Measurements from ENCODE around the gene KRTAP12-1. TPM values are rescaled to one million over a fixed set of nuclear protein-coding genes. Genes with fewer than 3 reads are reported as not detected.

Gene KRTAP12-1
- total RNA-seq: not detected

DNA sequence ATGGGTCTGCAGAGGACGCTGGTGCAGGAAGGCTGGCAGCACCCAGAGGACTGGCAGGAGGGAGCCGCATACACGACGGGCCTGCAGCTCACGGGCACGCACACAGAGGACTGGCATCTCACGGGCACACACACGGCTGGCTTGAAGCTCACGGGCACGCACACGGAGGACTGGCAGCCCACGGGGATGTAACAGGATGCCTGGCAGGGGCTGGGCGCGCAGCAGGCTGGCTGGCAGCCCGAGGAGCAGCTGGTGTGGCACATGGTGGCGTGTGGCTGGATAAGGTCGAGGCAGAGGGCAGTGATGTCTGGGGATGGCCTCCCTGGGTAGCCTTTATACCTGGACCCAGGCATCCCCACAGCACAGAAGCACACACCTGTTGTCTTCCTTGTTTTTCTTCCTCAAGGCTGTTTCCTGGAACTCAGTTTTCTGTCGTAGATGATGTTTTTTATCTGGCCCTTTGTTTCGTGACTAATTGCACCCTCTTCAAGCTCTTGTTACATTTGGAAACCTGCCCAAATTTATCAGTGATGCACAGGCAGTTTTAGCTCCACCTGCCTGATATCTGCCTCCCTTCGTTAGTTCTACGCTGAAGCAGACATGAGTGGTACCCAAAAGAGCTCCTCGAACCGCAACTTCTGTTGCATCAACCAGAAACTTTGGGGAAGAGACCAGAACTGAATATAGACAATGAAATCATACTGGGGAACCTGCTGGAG is at the start of gene KRTAP12-1:
TSS of gene KRTAP12-1 (minus strand) at position 303 of the 719 bp plus-strand sequence. CDS start at position 263, 40 bp downstream.
- DNase-seq: no peak
- no peaks in the 10 kb centered on the region for H3K27me3 Mint-ChIP-seq
- H3K9me3 Mint-ChIP-seq: peaks cover 1% of the 10 kb centered on the region
- no peak within 1 kb of the TSS for H3K27ac Mint-ChIP-seq
- H3K36me3 Mint-ChIP-seq: no peaks in the 10 kb centered on the region
- no peak within 1 kb of the TSS for H3K4me3 Mint-ChIP-seq
- peaks cover 6% of the 10 kb centered on the region for H3K4me1 Mint-ChIP-seq

- H3K9me3 Mint-ChIP-seq: no peaks in the 10 kb centered on the region
Measured at GRCh38 chr21:44730951-44731579, 49.1 kb upstream of the KRTAP12-1 start.

DNA sequence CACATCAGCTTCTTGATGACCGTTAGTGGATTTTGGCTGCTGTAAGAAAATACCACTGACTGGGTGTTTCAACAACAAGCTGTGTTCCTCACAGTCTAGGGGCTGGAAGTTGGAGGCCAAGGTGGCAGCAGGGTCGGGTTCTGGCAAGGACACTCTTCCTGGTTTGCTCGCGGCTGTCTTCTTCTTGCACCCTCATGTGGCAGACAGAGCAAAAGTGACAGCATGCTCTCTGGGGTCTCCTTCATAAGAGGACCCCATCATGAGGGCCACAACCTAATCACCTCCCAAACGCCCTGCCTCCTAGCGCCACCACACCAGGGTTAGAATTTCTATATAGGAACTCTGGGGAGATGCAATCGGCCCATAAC is 48.0 kb upstream of the KRTAP12-1 start:
- Mint-ChIP-seq H3K4me3 (no peak overlapping the region), H3K4me1 (no peaks in the 10 kb centered on the region), H3K36me3 (no peaks in the 10 kb centered on the region), H3K27ac (no peak overlapping the region), H3K9me3 (no peaks in the 10 kb centered on the region), H3K27me3 (peaks cover 13% of the 10 kb centered on the region)
- no peak for DNase-seq

More at GRCh38 chr21:44730951-44731579, 49.1 kb upstream of the KRTAP12-1 start:
- no peak for DNase-seq
- no peaks in the 10 kb centered on the region for H3K36me3 Mint-ChIP-seq
- H3K4me1 Mint-ChIP-seq: no peaks in the 10 kb centered on the region
- peaks cover 7% of the 10 kb centered on the region for H3K27me3 Mint-ChIP-seq
- no peak overlapping the region for H3K4me3 Mint-ChIP-seq
- no peak overlapping the region for H3K27ac Mint-ChIP-seq

DNA sequence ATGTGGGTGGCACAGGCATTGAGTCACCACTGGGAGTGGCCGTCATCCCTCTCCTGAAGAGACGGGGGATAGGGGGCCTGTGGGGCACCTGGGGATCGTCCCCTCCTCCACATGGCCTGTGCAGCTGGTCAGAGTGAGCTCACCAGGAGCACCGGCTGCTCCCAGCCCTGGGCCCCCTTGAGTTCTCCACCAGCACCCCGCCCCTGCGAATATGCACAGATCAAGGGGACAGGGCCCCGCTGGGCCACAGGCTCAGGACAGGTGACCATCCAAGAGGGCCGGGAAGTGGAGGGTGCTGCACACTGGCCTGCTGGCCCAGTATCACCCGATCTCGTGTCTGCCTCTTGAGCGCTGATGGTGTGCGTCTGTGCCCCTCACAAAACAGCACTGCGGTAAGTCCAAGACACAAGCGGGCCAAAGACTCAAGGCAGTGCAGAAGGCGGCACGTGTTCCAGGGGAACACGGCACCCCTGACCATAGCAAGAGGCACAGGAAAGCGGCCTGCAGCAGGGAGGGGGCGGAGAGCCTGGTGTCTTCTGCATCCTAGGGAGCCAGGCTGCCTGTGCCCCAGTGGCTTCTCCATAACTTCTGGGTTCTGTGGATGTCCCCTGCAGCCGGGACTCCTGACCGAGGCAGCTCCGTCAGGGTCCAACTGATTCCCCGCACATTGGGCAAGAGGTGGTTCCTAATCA is 47.5 kb upstream of the KRTAP12-1 start:
- no peak for DNase-seq
- no peaks in the 10 kb centered on the region for H3K4me1 Mint-ChIP-seq
- peaks cover 17% of the 10 kb centered on the region for H3K27me3 Mint-ChIP-seq
- H3K27ac Mint-ChIP-seq: no peak overlapping the region
- H3K9me3 Mint-ChIP-seq: no peaks in the 10 kb centered on the region
- no peaks in the 10 kb centered on the region for H3K36me3 Mint-ChIP-seq
- H3K4me3 Mint-ChIP-seq: no peak overlapping the region

DNA sequence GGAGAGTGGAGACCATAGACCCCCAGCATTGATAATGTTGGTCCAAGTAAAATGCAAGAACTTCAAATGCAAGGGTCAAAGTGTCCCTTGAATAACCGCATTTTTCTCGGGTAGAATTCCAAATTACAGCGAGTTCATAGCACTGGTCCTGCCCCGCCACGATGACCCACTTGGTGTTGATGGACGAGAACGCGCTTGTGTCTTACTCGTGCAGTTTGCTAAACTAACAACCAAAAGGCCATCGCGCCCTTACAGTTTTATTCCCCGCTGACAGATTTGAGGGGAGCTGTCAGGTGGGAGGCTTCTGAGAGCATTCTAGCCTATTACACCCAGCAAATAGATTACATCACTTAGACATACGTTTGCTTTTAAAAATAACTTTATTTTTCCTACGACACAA is 46.8 kb upstream of the KRTAP12-1 start:
- H3K9me3 Mint-ChIP-seq: no peaks in the 10 kb centered on the region
- no peak for DNase-seq
- H3K4me3 Mint-ChIP-seq: no peak overlapping the region
- H3K27me3 Mint-ChIP-seq: peaks cover 21% of the 10 kb centered on the region
- no peaks in the 10 kb centered on the region for H3K36me3 Mint-ChIP-seq
- peaks cover 3% of the 10 kb centered on the region for H3K4me1 Mint-ChIP-seq
- H3K27ac Mint-ChIP-seq: no peak overlapping the region

GRCh38 chr21:44727757-44728156 is 45.8 kb upstream of the KRTAP12-1 start:
- Mint-ChIP-seq H3K9me3 (no peaks in the 10 kb centered on the region), H3K4me1 (peaks cover 10% of the 10 kb centered on the region), H3K27ac (no peak overlapping the region), H3K4me3 (no peak overlapping the region), H3K27me3 (peaks cover 28% of the 10 kb centered on the region), H3K36me3 (no peaks in the 10 kb centered on the region)
- no peak for DNase-seq

- Mint-ChIP-seq H3K9me3 (no peaks in the 10 kb centered on the region), H3K27me3 (peaks cover 31% of the 10 kb centered on the region), H3K36me3 (no peaks in the 10 kb centered on the region), H3K4me1 (peaks cover 10% of the 10 kb centered on the region), H3K4me3 (no peak overlapping the region), H3K27ac (no peak overlapping the region)
- DNase-seq: no peak
Measured at GRCh38 chr21:44727321-44727720, 45.4 kb upstream of the KRTAP12-1 start.

DNA sequence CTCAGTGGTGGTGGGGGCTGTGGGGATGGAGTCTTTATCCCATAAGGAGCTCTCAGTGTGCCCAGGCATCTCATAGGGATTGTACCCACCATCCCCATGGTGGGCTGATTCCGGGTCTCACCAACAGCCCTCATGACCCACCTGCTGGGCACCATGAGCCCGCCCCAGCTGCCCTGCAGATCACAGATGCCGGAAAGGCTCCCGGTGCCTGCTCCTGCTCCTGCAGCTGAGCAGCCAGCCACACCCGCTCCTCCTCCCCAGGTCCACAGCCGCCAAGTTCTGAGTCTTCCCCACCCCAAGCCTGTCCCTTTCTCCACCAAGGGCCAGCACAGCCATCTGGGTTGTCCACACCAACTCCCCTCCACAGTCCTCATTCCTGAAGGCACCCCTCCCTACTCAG is 44.9 kb upstream of the KRTAP12-1 start:
- no peaks in the 10 kb centered on the region for H3K9me3 Mint-ChIP-seq
- peaks cover 31% of the 10 kb centered on the region for H3K27me3 Mint-ChIP-seq
- DNase-seq: no peak
- H3K4me1 Mint-ChIP-seq: peaks cover 10% of the 10 kb centered on the region
- H3K27ac Mint-ChIP-seq: no peak overlapping the region
- H3K4me3 Mint-ChIP-seq: no peak overlapping the region
- H3K36me3 Mint-ChIP-seq: no peaks in the 10 kb centered on the region

GRCh38 chr21:44724926-44725325 is 43.0 kb upstream of the KRTAP12-1 start:
- no peaks in the 10 kb centered on the region for H3K9me3 Mint-ChIP-seq
- H3K36me3 Mint-ChIP-seq: no peaks in the 10 kb centered on the region
- DNase-seq: no peak
- no peak overlapping the region for H3K4me3 Mint-ChIP-seq
- H3K27ac Mint-ChIP-seq: no peak overlapping the region
- peaks cover 10% of the 10 kb centered on the region for H3K4me1 Mint-ChIP-seq
- H3K27me3 Mint-ChIP-seq: peaks cover 36% of the 10 kb centered on the region

GRCh38 chr21:44724196-44724595 is 42.2 kb upstream of the KRTAP12-1 start:
- H3K27ac Mint-ChIP-seq: no peak overlapping the region
- DNase-seq: no peak
- H3K27me3 Mint-ChIP-seq: peaks cover 36% of the 10 kb centered on the region
- no peaks in the 10 kb centered on the region for H3K9me3 Mint-ChIP-seq
- no peaks in the 10 kb centered on the region for H3K36me3 Mint-ChIP-seq
- H3K4me3 Mint-ChIP-seq: no peak overlapping the region
- peaks cover 10% of the 10 kb centered on the region for H3K4me1 Mint-ChIP-seq

- DNase-seq: peak; percentile 33
- peaks cover 36% of the 10 kb centered on the region for H3K27me3 Mint-ChIP-seq
- H3K36me3 Mint-ChIP-seq: no peaks in the 10 kb centered on the region
- H3K4me1 Mint-ChIP-seq: peaks cover 10% of the 10 kb centered on the region
- H3K27ac Mint-ChIP-seq: no peak overlapping the region
- peak overlapping the region; percentile 48 for H3K4me3 Mint-ChIP-seq
- H3K9me3 Mint-ChIP-seq: no peaks in the 10 kb centered on the region
Measured at GRCh38 chr21:44723177-44724131, 41.5 kb upstream of the KRTAP12-1 start.

GRCh38 chr21:44722731-44723130 is 40.8 kb upstream of the KRTAP12-1 start:
- Mint-ChIP-seq H3K36me3 (no peaks in the 10 kb centered on the region), H3K9me3 (no peaks in the 10 kb centered on the region), H3K4me1 (peaks cover 10% of the 10 kb centered on the region), H3K4me3 (no peak overlapping the region), H3K27me3 (peaks cover 31% of the 10 kb centered on the region), H3K27ac (no peak overlapping the region)
- no peak for DNase-seq

DNA sequence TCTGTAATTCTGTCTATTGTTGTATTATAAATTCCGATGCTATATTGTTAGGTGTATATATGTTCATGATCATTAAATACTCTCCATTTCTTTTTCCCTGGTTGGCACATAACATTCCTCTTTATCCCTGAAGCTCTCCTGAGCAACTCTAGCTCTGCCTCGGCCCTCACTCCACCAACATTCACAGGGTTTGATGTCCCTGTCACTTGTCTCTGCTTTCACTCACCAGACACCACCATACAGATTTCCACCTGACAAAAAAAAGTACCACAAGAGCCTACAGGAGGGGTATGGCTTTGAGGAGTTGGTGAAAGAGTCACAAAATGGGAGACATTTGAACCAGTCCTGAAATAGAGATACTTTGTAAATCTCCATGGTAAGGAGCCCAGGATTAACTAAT is 38.2 kb upstream of the KRTAP12-1 start:
- no peak for DNase-seq
- no peak overlapping the region for H3K4me3 Mint-ChIP-seq
- H3K36me3 Mint-ChIP-seq: no peaks in the 10 kb centered on the region
- H3K27ac Mint-ChIP-seq: no peak overlapping the region
- peaks cover 6% of the 10 kb centered on the region for H3K9me3 Mint-ChIP-seq
- H3K27me3 Mint-ChIP-seq: peaks cover 25% of the 10 kb centered on the region
- peaks cover 10% of the 10 kb centered on the region for H3K4me1 Mint-ChIP-seq

GRCh38 chr21:44718571-44718970 is 36.6 kb upstream of the KRTAP12-1 start:
- peaks cover 6% of the 10 kb centered on the region for H3K9me3 Mint-ChIP-seq
- no peak overlapping the region for H3K4me3 Mint-ChIP-seq
- no peak for DNase-seq
- peaks cover 30% of the 10 kb centered on the region for H3K27me3 Mint-ChIP-seq
- H3K27ac Mint-ChIP-seq: no peak overlapping the region
- H3K4me1 Mint-ChIP-seq: peaks cover 11% of the 10 kb centered on the region
- no peaks in the 10 kb centered on the region for H3K36me3 Mint-ChIP-seq

DNA sequence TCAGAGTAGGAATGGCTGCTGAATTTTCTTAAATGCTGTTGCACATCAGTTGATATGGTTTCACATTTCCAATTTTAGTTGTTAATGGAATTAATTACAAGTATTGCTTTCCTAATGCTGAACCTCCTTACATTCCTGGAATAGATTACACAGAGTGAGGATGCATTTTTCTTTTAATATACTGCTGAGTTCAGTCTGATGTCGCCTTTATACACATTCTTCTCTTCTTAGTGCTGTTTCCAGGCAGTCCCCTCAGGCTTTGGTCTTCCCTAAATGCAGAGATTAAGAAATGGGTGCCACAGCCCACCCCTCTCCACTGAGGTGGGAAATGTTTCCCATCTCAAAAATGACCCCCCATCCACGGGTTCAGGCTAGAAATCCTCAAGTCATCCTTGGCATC is 36.1 kb upstream of the KRTAP12-1 start:
- no peak overlapping the region for H3K4me3 Mint-ChIP-seq
- peaks cover 31% of the 10 kb centered on the region for H3K27me3 Mint-ChIP-seq
- H3K36me3 Mint-ChIP-seq: no peaks in the 10 kb centered on the region
- H3K4me1 Mint-ChIP-seq: peaks cover 8% of the 10 kb centered on the region
- peaks cover 6% of the 10 kb centered on the region for H3K9me3 Mint-ChIP-seq
- H3K27ac Mint-ChIP-seq: no peak overlapping the region
- DNase-seq: no peak

All from activated naive CD8-positive, alpha-beta T cell treated with anti-CD3 and anti-CD28 coated beads for 36 hours (primary cell).